ENCODE measurements around the gene THAP10.

Gene THAP10

GRCh38 chr15:70832176-70832575 is 60.1 kb downstream of the THAP10 start:
- TF ChIP-seq, protein P1, sequence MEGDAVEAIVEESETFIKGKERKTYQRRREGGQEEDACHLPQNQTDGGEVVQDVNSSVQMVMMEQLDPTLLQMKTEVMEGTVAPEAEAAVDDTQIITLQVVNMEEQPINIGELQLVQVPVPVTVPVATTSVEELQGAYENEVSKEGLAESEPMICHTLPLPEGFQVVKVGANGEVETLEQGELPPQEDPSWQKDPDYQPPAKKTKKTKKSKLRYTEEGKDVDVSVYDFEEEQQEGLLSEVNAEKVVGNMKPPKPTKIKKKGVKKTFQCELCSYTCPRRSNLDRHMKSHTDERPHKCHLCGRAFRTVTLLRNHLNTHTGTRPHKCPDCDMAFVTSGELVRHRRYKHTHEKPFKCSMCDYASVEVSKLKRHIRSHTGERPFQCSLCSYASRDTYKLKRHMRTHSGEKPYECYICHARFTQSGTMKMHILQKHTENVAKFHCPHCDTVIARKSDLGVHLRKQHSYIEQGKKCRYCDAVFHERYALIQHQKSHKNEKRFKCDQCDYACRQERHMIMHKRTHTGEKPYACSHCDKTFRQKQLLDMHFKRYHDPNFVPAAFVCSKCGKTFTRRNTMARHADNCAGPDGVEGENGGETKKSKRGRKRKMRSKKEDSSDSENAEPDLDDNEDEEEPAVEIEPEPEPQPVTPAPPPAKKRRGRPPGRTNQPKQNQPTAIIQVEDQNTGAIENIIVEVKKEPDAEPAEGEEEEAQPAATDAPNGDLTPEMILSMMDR (IDR thresholded peaks at IDR 0.05; ENCODE audit: borderline replicate concordance, control extremely low read depth, extremely low read depth, insufficient read depth, missing control alignments): no peak
- in situ Hi-C loops (cut with MboI; ENCODE audit: low sequenced_read_pairs, unreplicated experiment): loop anchor here (25.0 kb wide), 1 partner anchor 605 kb away; no protein-coding TSS in a partner anchor

More at GRCh38 chr15:70832176-70832575, 60.1 kb downstream of the THAP10 start:
- no peak for DNase-seq (ENCODE audit: low spot score)

Measured in GM13976 (cell line).